Upper lobe of right lung (tissue), 1 donor: Measurements from ENCODE around the gene NCOA6. TPM values are rescaled to one million over a fixed set of nuclear protein-coding genes. Genes with fewer than 3 reads are reported as not detected.
"Not testable (repeated sequence)": the region's sequence is repeated elsewhere in the genome, so short reads cannot be mapped to it uniquely, and the experiment has no call there.

ENCODE experiments used
- ATAC-seq: fragments of 200-7000 bp; cut with Tn5 transposase; one replicate; pipeline ENCODE4 v1.9.1; 2020; ENCODE audit warnings: mild to moderate bottlenecking, moderate library complexity
- DNase-seq: peaks from one replicate; pipeline ENCODE4 v3.0.0-alpha.2; 2020
- H3K27ac ChIP-seq: fragments of 200-600 bp; one replicate; pipeline ENCODE4 v1.8.0; 2022
- H3K27me3 ChIP-seq: fragments of 200-600 bp; one replicate; pipeline ENCODE4 v1.8.0; 2022; ENCODE audit warnings: mild to moderate bottlenecking
- H3K36me3 ChIP-seq: fragments of 200-600 bp; one replicate; pipeline ENCODE4 v1.8.0; 2022
- H3K4me1 ChIP-seq: fragments of 200-600 bp; one replicate; pipeline ENCODE4 v1.8.0; 2022
- H3K4me3 ChIP-seq: fragments of 200-600 bp; one replicate; pipeline ENCODE4 v1.8.0; 2022; ENCODE audit warnings: mild to moderate bottlenecking
- H3K9me3 ChIP-seq: fragments of 200-600 bp; one replicate; pipeline ENCODE4 v1.8.0; 2022
- CTCF ChIP-seq: fragments of 200-600 bp; IDR thresholded peaks from one replicate; pipeline ENCODE4 v1.8.0; 2022; ENCODE audit warnings: antibody characterized with exemption
- intact Hi-C: fragments of 100-400 bp; cut with DNase I; formaldehyde crosslinking; loops from one replicate; pipeline ENCODE4 v1.11.0; 2022
- total RNA-seq: library from RNA; stranded (reverse); fragmentation: NEBNext Ultra II Directional; extraction: Animal tissue kit (Norgen Biotek cat#: 25700); gene quantifications from one replicate; pipeline ENCODE4 v1.2.1, GENCODE V29; 2021
- donor health status: DM: no; HTN: yes; CAD: no; lungs with severe emphysema.

Gene NCOA6
- total RNA-seq, 1 donor from 2014 or later, result 27.8 TPM

- Histone ChIP-seq H3K9me3 (no peaks in the 10 kb centered on the region), H3K36me3 (peaks cover 79% of the 10 kb centered on the region), H3K27ac (no peak overlapping the region), H3K4me3 (no peak overlapping the region), H3K27me3 (no peaks in the 10 kb centered on the region), H3K4me1 (no peaks in the 10 kb centered on the region)
- ATAC-seq, result no peak
- TF ChIP-seq CTCF, result no peak
- intact Hi-C loops, result no loop called here
- no peak for DNase-seq
These were observed 96.0 kb downstream of the NCOA6 start for GRCh38 chr20:34729416-34729815.

GRCh38 chr20:34724172-34724571, 101.3 kb downstream of the NCOA6 start:
- no peaks in the 10 kb centered on the region for H3K4me1 ChIP-seq
- H3K27ac ChIP-seq, result no peak overlapping the region
- ATAC-seq, result no peak
- H3K4me3 ChIP-seq, result no peak overlapping the region
- DNase-seq, result no peak
- intact Hi-C loops, result no loop called here
- H3K36me3 ChIP-seq, result peaks cover 62% of the 10 kb centered on the region
- H3K27me3 ChIP-seq, result no peaks in the 10 kb centered on the region
- TF ChIP-seq CTCF, result no peak
- H3K9me3 ChIP-seq, result no peaks in the 10 kb centered on the region

- intact Hi-C loops, H3K4me1 ChIP-seq: not testable (repeated sequence)
These were observed 102.9 kb downstream of the NCOA6 start for GRCh38 chr20:34722560-34722959.

GRCh38 chr20:34720266-34720665, 105.2 kb downstream of the NCOA6 start:
- ATAC-seq, result no peak
- no peak for TF ChIP-seq CTCF

More at GRCh38 chr20:34722560-34722959, 102.9 kb downstream of the NCOA6 start:
- peaks cover 56% of the 10 kb centered on the region for H3K36me3 ChIP-seq
- not testable (repeated sequence) for H3K9me3 ChIP-seq, ATAC-seq, H3K4me3 ChIP-seq, H3K27me3 ChIP-seq, DNase-seq, H3K27ac ChIP-seq

DNA sequence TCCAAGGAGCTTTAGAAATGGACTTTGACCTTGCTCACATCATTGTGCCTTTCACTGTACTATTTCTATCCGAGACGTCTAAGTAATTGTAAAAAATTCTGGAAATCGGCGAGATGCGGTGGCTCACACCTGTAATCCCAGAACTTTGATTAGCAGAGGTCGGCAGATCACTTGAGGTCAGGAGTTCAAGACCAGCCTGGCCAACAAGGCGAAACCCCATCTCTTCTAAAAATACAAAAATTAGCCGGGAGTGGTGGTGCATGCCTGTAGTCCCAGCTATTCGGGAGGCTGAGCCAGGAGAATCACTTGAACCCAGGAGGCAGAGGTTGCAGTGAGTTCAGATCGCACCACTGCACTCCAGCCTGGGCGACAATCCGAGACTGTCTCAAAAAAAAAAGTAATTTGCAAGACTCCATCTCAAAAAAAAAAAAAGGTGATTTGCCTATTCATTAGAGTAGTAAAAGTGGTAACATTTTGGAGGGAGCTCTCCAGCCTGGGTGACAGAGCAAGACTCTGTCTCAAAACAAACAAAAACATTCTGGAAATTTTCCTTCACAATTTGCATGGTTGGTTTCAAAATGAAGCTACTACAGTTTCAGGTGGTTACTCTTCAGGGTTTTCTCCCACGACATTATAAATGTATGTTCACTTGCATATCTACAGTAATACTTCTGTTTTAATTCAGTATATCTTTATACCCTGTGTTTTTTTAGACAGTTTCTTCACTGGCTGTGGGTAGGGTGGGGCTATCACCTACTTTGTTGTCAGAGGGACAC, 106.0 kb downstream of the NCOA6 start:
- DNase-seq, ATAC-seq, H3K4me1 ChIP-seq, H3K27me3 ChIP-seq, intact Hi-C loops, H3K27ac ChIP-seq, H3K4me3 ChIP-seq, H3K9me3 ChIP-seq: not testable (repeated sequence)
- H3K36me3 ChIP-seq, result peaks cover 41% of the 10 kb centered on the region

More at GRCh38 chr20:34720266-34720665, 105.2 kb downstream of the NCOA6 start:
- H3K27ac ChIP-seq, result no peak overlapping the region
- H3K4me1 ChIP-seq, result no peaks in the 10 kb centered on the region
- H3K9me3 ChIP-seq, result no peaks in the 10 kb centered on the region
- intact Hi-C loops, result no loop called here
- H3K27me3 ChIP-seq, result no peaks in the 10 kb centered on the region
- H3K4me3 ChIP-seq, result no peak overlapping the region
- DNase-seq, result no peak
- peaks cover 41% of the 10 kb centered on the region for H3K36me3 ChIP-seq

DNA sequence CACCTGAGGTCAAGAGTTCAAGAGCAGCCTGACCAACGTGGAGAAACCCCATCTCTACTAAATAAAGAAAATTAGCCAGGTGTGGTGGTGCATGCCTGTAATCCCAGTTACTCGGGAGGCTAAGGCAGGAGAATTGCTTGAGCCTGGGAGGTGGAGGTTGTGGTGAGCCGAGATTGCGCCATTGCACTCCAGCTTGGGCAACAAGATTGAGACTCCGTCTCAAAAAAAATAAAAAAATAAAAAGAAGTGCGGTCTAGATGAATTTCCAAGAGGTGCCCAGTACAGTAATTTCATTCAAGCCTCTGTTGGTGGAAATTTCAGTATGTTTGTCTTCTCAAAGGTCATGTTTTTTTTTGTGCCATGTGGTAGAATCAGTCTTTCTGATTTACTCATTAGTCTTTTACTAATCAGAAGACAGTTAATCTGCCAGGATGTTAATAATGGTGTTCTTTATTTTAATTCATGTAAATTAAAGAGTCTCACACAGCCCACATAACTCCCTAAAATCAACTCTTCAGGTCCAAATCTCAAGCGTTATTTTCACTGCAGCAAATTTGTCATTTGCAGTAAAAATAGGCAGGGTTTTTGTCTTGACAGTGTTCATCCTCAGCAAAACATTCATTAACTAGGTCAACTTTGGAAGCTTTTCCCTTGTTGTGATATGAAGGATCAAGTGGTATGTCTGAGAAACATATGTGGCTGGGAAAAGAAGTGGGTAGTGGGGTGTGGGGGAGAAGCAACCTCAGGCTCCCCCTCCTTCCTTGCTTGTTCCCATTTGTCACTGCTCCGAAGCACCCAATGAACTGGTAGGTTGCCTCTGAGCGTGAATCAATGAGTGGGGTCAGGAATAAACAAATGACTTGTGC, 108.0 kb downstream of the NCOA6 start:
- no peaks in the 10 kb centered on the region for H3K27me3 ChIP-seq
- H3K4me3 ChIP-seq, result no peak overlapping the region
- DNase-seq, result no peak
- TF ChIP-seq CTCF, result no peak
- H3K9me3 ChIP-seq, result no peaks in the 10 kb centered on the region
- peaks cover 34% of the 10 kb centered on the region for H3K36me3 ChIP-seq
- H3K4me1 ChIP-seq, result no peaks in the 10 kb centered on the region
- intact Hi-C loops, result no loop called here
- no peak overlapping the region for H3K27ac ChIP-seq
- no peak for ATAC-seq
